A673 (cell line): ENCODE measurements around the gene NKX6-1. TPM values are rescaled to one million over a fixed set of nuclear protein-coding genes. Genes with fewer than 3 reads are reported as not detected.

Source experiments
- BruUV-seq: library from RNA; stranded (reverse); fragments of 400-500 nt; replicated peaks from 2 replicates; lab custom pipeline; 2021; lab: Mats Ljungman, UMichigan
- CTCF ChIA-PET: fragments of 300-600 bp; sonication (Branson Sonifier 250); formaldehyde crosslinking; loops from one replicate; lab custom pipeline; 2022; ENCODE audit warnings: antibody characterized with exemption; lab: Charles Lee
- POLR2A ChIA-PET: fragments of 300-600 bp; sonication (Branson Sonifier 250); formaldehyde crosslinking; loops from one replicate; lab custom pipeline; 2022; ENCODE audit warnings: antibody characterized with exemption; ENCODE audit not compliant: low non-redundant PET; lab: Charles Lee
- DNase-seq: peaks from one replicate; pipeline ENCODE4 v3.0.0-alpha.2; 2015; ENCODE audit warnings: low spot score
- H3K27ac ChIP-seq: fragments of 200-600 bp; sonication (generic); 2 replicates; pipeline ENCODE4 v1.5.1; 2016; ENCODE audit warnings: mixed run types, low read depth, mild to moderate bottlenecking, mixed read lengths, antibody characterized with exemption, low read length; ENCODE audit not compliant: poor library complexity, severe bottlenecking
- H3K27me3 ChIP-seq: fragments of 200-600 bp; sonication (generic); replicated peaks from 2 replicates; pipeline ENCODE4 v1.6.1; 2017; ENCODE audit warnings: mixed run types, low read depth, mild to moderate bottlenecking, mixed read lengths, antibody characterized with exemption, low read length; ENCODE audit not compliant: insufficient read depth, poor library complexity
- H3K36me3 ChIP-seq: fragments of 200-600 bp; sonication (generic); 2 replicates; pipeline ENCODE4 v1.6.1; 2016; ENCODE audit warnings: mixed run types, mild to moderate bottlenecking, mixed read lengths, antibody characterized with exemption, low read length; ENCODE audit not compliant: insufficient read depth, poor library complexity, severe bottlenecking
- H3K4me1 ChIP-seq: fragments of 200-600 bp; sonication (generic); 2 replicates; pipeline ENCODE4 v1.6.1; 2017; ENCODE audit warnings: mixed run types, mild to moderate bottlenecking, mixed read lengths, antibody characterized with exemption, low read length; ENCODE audit not compliant: insufficient read depth, poor library complexity, severe bottlenecking
- H3K4me3 ChIP-seq: fragments of 200-600 bp; sonication (generic); 2 replicates; pipeline ENCODE4 v1.5.1; 2016; ENCODE audit warnings: low read depth, mixed run types, mild to moderate bottlenecking, mixed read lengths, low read length; ENCODE audit not compliant: poor library complexity, severe bottlenecking
- H3K9me3 ChIP-seq: fragments of 200-600 bp; sonication (generic); 2 replicates; pipeline ENCODE4 v1.6.1; 2016; ENCODE audit warnings: mixed run types, low read depth, mild to moderate bottlenecking, mixed read lengths, antibody characterized with exemption, low read length; ENCODE audit not compliant: poor library complexity, severe bottlenecking
- CTCF ChIP-seq: fragments of 300-800, 200-600 bp; sonication (generic); conservative IDR thresholded peaks from 2 replicates; pipeline ENCODE4 v1.5.1; 2017; ENCODE audit warnings: low read depth, mild to moderate bottlenecking, antibody characterized with exemption, low read length, moderate library complexity, mixed read lengths
- EZH2 ChIP-seq: fragments of 200-600 bp; sonication (generic); IDR thresholded peaks from 2 replicates; pipeline ENCODE4 v1.6.1; 2017; ENCODE audit warnings: borderline replicate concordance, low read depth, mild to moderate bottlenecking, mixed read lengths, antibody characterized with exemption, low read length; ENCODE audit not compliant: poor library complexity, severe bottlenecking
- intact Hi-C: fragments of 100-400 bp; cut with micrococcal nuclease; formaldehyde crosslinking; loops from one replicate; pipeline ENCODE4 v1.10.0; 2022; ENCODE audit not compliant: unreplicated experiment
- total RNA-seq: library from RNA; stranded (reverse); gene quantifications from 2 replicates; pipeline ENCODE4 v1.2.3, GENCODE V29; 2021

The NKX6-1 gene
- total RNA-seq, 1 experiment from 2014 or later = 8.8 TPM

GRCh38 chr4:84474107-84474506 is 25.0 kb downstream of the NKX6-1 start:
- BruUV-seq = no TSS peak

GRCh38 chr4:84472154-84472553 is 26.9 kb downstream of the NKX6-1 start:
- Histone ChIP-seq H3K27me3 (no peaks in the 10 kb centered on the region), H3K27ac (no peak overlapping the region), H3K9me3 (no peaks in the 10 kb centered on the region), H3K4me1 (no peaks in the 10 kb centered on the region), H3K4me3 (no peak overlapping the region), H3K36me3 (no peaks in the 10 kb centered on the region)
- ChIA-PET CTCF (no interaction called here), POLR2A (no interaction called here)
- TF ChIP-seq CTCF = no peak
- TF ChIP-seq EZH2 = no peak
- DNase-seq = no peak
- no TSS peak for BruUV-seq
- intact Hi-C loops = no loop called here

More at GRCh38 chr4:84474107-84474506, 25.0 kb downstream of the NKX6-1 start:
- intact Hi-C loops = no loop called here
- no peak for DNase-seq
- Histone ChIP-seq H3K27me3 (no peaks in the 10 kb centered on the region), H3K4me3 (no peak overlapping the region), H3K4me1 (no peaks in the 10 kb centered on the region), H3K9me3 (no peaks in the 10 kb centered on the region), H3K36me3 (no peaks in the 10 kb centered on the region), H3K27ac (no peak overlapping the region)
- TF ChIP-seq CTCF (no peak), EZH2 (no peak)
- POLR2A ChIA-PET = no interaction called here
- CTCF ChIA-PET = no interaction called here

GRCh38 chr4:84470204-84470785 is 28.8 kb downstream of the NKX6-1 start:
- no peak overlapping the region for H3K4me3 ChIP-seq
- BruUV-seq = no TSS peak
- ChIA-PET POLR2A (no interaction called here), CTCF (no interaction called here)
- intact Hi-C loops = no loop called here
- H3K4me1 ChIP-seq = no peaks in the 10 kb centered on the region
- no peaks in the 10 kb centered on the region for H3K36me3 ChIP-seq
- H3K9me3 ChIP-seq = no peaks in the 10 kb centered on the region
- no peak overlapping the region for H3K27ac ChIP-seq
- DNase-seq = peak; percentile 9
- TF ChIP-seq EZH2 = no peak
- TF ChIP-seq CTCF = peak; percentile 30; the same call in 1 of the 2 replicates
- no peaks in the 10 kb centered on the region for H3K27me3 ChIP-seq
